Endodermal cell (in vitro differentiated cells): Measurements from ENCODE around the gene DCTPP1. TPM values are rescaled to one million over a fixed set of nuclear protein-coding genes. Genes with fewer than 3 reads are reported as not detected.

Experiments used
- DNase-seq: peaks from one replicate; pipeline ENCODE4 v3.0.0-alpha.2; 2017
- H3K27ac ChIP-seq: 2 replicates; pipeline ENCODE4 v1.5.1; 2013; ENCODE audit warnings: mild to moderate bottlenecking, low read depth, low read length, moderate library complexity
- H3K27me3 ChIP-seq: 2 replicates; pipeline ENCODE4 v1.6.1; 2013; ENCODE audit warnings: mild to moderate bottlenecking, low read length, moderate library complexity; ENCODE audit not compliant: insufficient read depth, control insufficient read depth, poor library complexity, severe bottlenecking
- H3K36me3 ChIP-seq: 2 replicates; pipeline ENCODE4 v1.7.0; 2013; ENCODE audit warnings: mild to moderate bottlenecking, low read length, moderate library complexity; ENCODE audit not compliant: control insufficient read depth, insufficient read depth
- H3K4me1 ChIP-seq: one replicate; pipeline ENCODE4 v1.7.0; 2013; ENCODE audit warnings: low read length; ENCODE audit not compliant: control insufficient read depth, insufficient read depth
- H3K4me3 ChIP-seq: 2 replicates; pipeline ENCODE4 v1.5.1; 2013; ENCODE audit warnings: mild to moderate bottlenecking, low read length, moderate library complexity
- H3K9ac ChIP-seq: 2 replicates; pipeline ENCODE4 v1.6.1; 2013; ENCODE audit warnings: mild to moderate bottlenecking, low read length, moderate library complexity; ENCODE audit not compliant: poor library complexity, severe bottlenecking; ENCODE audit errors: extremely low read depth
- H3K9me3 ChIP-seq: 2 replicates; pipeline ENCODE4 v1.6.1; 2013; ENCODE audit warnings: mild to moderate bottlenecking, low read length, moderate library complexity; ENCODE audit not compliant: control insufficient read depth
- H3K27ac Mint-ChIP-seq: 2 replicates; pipeline ENCODE4 v1.8.0; 2020; ENCODE audit warnings: mixed read lengths
- H3K27me3 Mint-ChIP-seq: 2 replicates; pipeline ENCODE4 v1.8.0; 2021; ENCODE audit warnings: mild to moderate bottlenecking, mixed read lengths; ENCODE audit not compliant: insufficient read depth
- H3K36me3 Mint-ChIP-seq: 2 replicates; pipeline ENCODE4 v1.8.0; 2020; ENCODE audit warnings: low read depth, mixed read lengths
- H3K4me1 Mint-ChIP-seq: 2 replicates; pipeline ENCODE4 v1.8.0; 2020; ENCODE audit warnings: mixed read lengths
- H3K4me3 Mint-ChIP-seq: 2 replicates; pipeline ENCODE4 v1.8.0; 2020; ENCODE audit warnings: mild to moderate bottlenecking, moderate library complexity, mixed read lengths
- H3K9me3 Mint-ChIP-seq: 2 replicates; pipeline ENCODE4 v1.8.0; 2020; ENCODE audit warnings: mild to moderate bottlenecking, mixed read lengths
- CTCF ChIP-seq: fragments of 200-600 bp; sonication (generic); conservative IDR thresholded peaks from 2 replicates; pipeline ENCODE4 v1.5.0; 2021; ENCODE audit warnings: antibody characterized with exemption, mild to moderate bottlenecking
- WGBS, 2 experiments: methylation state at CpG; one replicate each; pipeline versions ENCODE4 v1.1.5 to v1.1.7; 2013; ENCODE audit warnings: missing lambda C conversion rate in 2 of 2, mixed read lengths in 1 of 2; ENCODE audit not compliant: insufficient coverage in 1 of 2, insufficient read length in 1 of 2; 5-methylcytosine and 5-hydroxymethylcytosine counted together
- total RNA-seq, 2 donors: library from RNA; stranded (reverse); fragmentation: NEBNext Ultra II Directional in 1 of 2; extraction: Animal tissue kit (Norgen Biotek cat#: 25700) in 1 of 2; gene quantifications; 2 replicates in 1 of 2; 3 replicates in 1 of 2; pipeline ENCODE4 v1.2.1, GENCODE V29; 2021

DCTPP1 gene
- total RNA-seq, 2 donors from 2014 or later, result 54.8 to 61.9 TPM

- no peak overlapping the region for H3K4me3 Mint-ChIP-seq
- Histone ChIP-seq H3K9me3 (peaks cover 8% of the 10 kb centered on the region), H3K36me3 (peaks cover 14% of the 10 kb centered on the region), H3K4me3 (no peak overlapping the region), H3K9ac (no peak overlapping the region), H3K27me3 (no peaks in the 10 kb centered on the region), H3K4me1 (peaks cover 2% of the 10 kb centered on the region), H3K27ac (no peak overlapping the region)
- 93 to 98% methylated on average over 5 of the region's 6 CpGs for WGBS, 2 experiments
- H3K9me3 Mint-ChIP-seq, result peaks cover 9% of the 10 kb centered on the region
- H3K27ac Mint-ChIP-seq, result no peak overlapping the region
- TF ChIP-seq CTCF, result no peak
- no peak for DNase-seq
- H3K36me3 Mint-ChIP-seq, result peaks cover 19% of the 10 kb centered on the region
- peaks cover 3% of the 10 kb centered on the region for H3K4me1 Mint-ChIP-seq
- peaks cover 16% of the 10 kb centered on the region for H3K27me3 Mint-ChIP-seq
These were observed 10.0 kb upstream of the DCTPP1 start for GRCh38 chr16:30439720-30440348.

GRCh38 chr16:30438835-30439234 lies 9.0 kb upstream of the DCTPP1 start:
- no peaks in the 10 kb centered on the region for H3K4me1 ChIP-seq
- H3K9me3 ChIP-seq, result no peaks in the 10 kb centered on the region
- H3K4me3 Mint-ChIP-seq, result no peak overlapping the region
- no peak overlapping the region for H3K27ac ChIP-seq
- WGBS, 2 experiments, result 82 to 91% methylated on average over 2 to 5 of the region's 5 CpGs
- TF ChIP-seq CTCF, result no peak
- DNase-seq, result no peak
- H3K27me3 Mint-ChIP-seq, result peaks cover 26% of the 10 kb centered on the region
- peaks cover 4% of the 10 kb centered on the region for H3K9me3 Mint-ChIP-seq
- H3K36me3 ChIP-seq, result peaks cover 7% of the 10 kb centered on the region
- no peak overlapping the region for H3K4me3 ChIP-seq
- H3K27me3 ChIP-seq, result no peaks in the 10 kb centered on the region
- peaks cover 3% of the 10 kb centered on the region for H3K4me1 Mint-ChIP-seq
- no peak overlapping the region for H3K9ac ChIP-seq
- peaks cover 9% of the 10 kb centered on the region for H3K36me3 Mint-ChIP-seq
- no peak overlapping the region for H3K27ac Mint-ChIP-seq

GRCh38 chr16:30437511-30438046 lies 7.7 kb upstream of the DCTPP1 start:
- DNase-seq, result peak; percentile 77
- H3K36me3 Mint-ChIP-seq, result no peaks in the 10 kb centered on the region
- H3K4me3 ChIP-seq, result no peak overlapping the region
- no peaks in the 10 kb centered on the region for H3K9me3 ChIP-seq
- H3K9me3 Mint-ChIP-seq, result peaks cover 3% of the 10 kb centered on the region
- H3K27ac Mint-ChIP-seq, result peak overlapping the region; percentile 92
- no peak overlapping the region for H3K4me3 Mint-ChIP-seq
- peak overlapping the region; percentile 21 for H3K9ac ChIP-seq
- no peak for TF ChIP-seq CTCF
- WGBS, 2 experiments, result 63 to 75% methylated on average over 3 of the region's 3 CpGs
- no peaks in the 10 kb centered on the region for H3K27me3 ChIP-seq
- H3K4me1 ChIP-seq, result no peaks in the 10 kb centered on the region
- H3K4me1 Mint-ChIP-seq, result peaks cover 3% of the 10 kb centered on the region
- no peak overlapping the region for H3K27ac ChIP-seq
- H3K27me3 Mint-ChIP-seq, result peaks cover 38% of the 10 kb centered on the region
- H3K36me3 ChIP-seq, result no peaks in the 10 kb centered on the region
